ENCODE results near the gene PGAP3.
A peak's percentile ranks its signal among the peaks of the same experiment; 100 is the strongest.
"Not testable (repeated sequence)": the region's sequence is repeated elsewhere in the genome, so short reads cannot be mapped to it uniquely, and the experiment has no call there.

PGAP3 gene

DNA sequence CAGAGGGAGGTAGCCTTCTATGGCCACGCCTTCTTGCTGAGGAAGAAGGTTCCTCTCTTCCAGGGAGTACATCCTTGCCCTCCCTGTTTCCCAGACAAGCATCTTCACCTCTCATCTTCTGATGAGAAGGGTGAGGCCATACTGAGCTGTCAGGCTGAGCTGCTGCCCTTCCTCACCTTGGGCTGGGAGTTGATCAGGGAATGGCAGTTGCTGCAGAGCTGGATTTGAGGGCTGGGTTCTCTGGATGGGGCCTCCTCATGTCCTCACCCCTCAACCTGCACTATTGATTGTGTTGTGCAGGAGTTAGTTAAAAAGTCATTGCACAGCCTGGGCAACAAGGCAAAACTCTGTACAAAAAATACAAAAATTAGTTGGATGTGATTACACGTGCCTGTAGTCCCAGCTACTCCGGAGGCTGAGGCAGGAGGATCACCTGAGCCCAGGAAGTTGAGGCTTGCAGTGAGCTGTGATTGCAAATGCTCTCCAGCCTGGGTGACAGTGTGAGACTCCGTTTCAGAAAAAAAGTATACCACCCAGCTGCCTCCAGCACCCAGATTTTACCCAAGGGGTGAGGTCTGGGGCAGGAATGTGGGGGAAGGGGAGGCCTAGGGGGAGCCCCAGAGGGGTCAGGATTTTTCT lies 14.0 kb upstream of the PGAP3 start:
- Histone ChIP-seq H3K36me3 (ENCODE audit: control insufficient read depth, insufficient read depth, low read length) (peaks cover 23% of the 10 kb centered on the region), H3K9ac (ENCODE audit: low read depth, low read length) (no peak overlapping the region), H3K4me1 (ENCODE audit: control insufficient read depth, insufficient read depth, low read length) (peaks cover 66% of the 10 kb centered on the region), H3K9me3 (ENCODE audit: control insufficient read depth, insufficient read depth, low read length) (no peaks in the 10 kb centered on the region), H3K27me3 (ENCODE audit: control insufficient read depth, insufficient read depth, low read length) (no peaks in the 10 kb centered on the region), H3K27ac (ENCODE audit: low read depth, low read length) (peak overlapping the region; percentile 13), H3K4me3 (ENCODE audit: low read depth, low read length) (peak overlapping the region; percentile 80)

DNA sequence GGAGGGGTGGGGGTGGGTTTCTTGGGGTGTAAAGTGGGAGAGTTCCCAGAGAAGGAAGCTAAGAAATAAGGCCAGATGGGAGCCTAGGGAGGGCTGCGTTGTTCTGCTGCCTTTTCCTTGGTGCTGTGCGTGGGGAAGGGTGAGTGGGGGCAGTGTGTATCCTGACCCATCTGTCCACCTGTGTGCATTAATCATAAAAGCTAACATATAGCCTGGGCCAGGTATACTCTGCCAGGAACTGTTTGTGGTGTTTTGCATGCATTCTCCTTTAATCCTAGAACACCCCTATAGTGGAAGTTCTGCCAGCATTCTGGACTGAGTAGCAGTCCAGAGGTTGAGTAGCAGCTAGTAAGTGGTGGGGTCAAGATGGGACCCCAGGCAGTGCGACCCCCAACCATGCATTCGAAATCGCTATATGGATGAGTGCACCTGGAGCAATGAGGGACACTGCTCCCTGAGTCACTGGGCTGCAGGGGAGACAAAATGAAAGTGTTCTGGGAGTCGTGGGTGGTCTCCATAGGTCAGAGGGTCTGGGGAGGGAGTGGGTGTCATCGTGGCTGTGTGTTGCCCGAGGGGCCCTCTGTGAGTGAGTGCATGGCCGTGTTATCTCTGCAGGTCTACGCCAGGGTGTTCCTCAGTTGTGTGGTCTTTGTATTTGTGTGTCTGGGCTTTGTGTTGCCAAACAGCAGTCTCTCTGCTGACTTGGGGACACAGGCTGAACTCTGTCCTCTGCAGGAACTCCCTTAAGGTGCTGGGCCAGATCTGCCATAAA lies 13.3 kb upstream of the PGAP3 start:
- no peaks in the 10 kb centered on the region for H3K9me3 ChIP-seq (ENCODE audit: control insufficient read depth, insufficient read depth, low read length)
- H3K9ac ChIP-seq (ENCODE audit: low read depth, low read length) = peak overlapping the region; percentile 78
- peak overlapping the region; percentile 80 for H3K4me3 ChIP-seq (ENCODE audit: low read depth, low read length)
- H3K27ac ChIP-seq (ENCODE audit: low read depth, low read length) = peak overlapping the region; percentile 13
- H3K36me3 ChIP-seq (ENCODE audit: control insufficient read depth, insufficient read depth, low read length) = peaks cover 17% of the 10 kb centered on the region; the same call in 1 of the 2 replicates
- H3K4me1 ChIP-seq (ENCODE audit: control insufficient read depth, insufficient read depth, low read length) = peaks cover 72% of the 10 kb centered on the region
- no peaks in the 10 kb centered on the region for H3K27me3 ChIP-seq (ENCODE audit: control insufficient read depth, insufficient read depth, low read length)

DNA sequence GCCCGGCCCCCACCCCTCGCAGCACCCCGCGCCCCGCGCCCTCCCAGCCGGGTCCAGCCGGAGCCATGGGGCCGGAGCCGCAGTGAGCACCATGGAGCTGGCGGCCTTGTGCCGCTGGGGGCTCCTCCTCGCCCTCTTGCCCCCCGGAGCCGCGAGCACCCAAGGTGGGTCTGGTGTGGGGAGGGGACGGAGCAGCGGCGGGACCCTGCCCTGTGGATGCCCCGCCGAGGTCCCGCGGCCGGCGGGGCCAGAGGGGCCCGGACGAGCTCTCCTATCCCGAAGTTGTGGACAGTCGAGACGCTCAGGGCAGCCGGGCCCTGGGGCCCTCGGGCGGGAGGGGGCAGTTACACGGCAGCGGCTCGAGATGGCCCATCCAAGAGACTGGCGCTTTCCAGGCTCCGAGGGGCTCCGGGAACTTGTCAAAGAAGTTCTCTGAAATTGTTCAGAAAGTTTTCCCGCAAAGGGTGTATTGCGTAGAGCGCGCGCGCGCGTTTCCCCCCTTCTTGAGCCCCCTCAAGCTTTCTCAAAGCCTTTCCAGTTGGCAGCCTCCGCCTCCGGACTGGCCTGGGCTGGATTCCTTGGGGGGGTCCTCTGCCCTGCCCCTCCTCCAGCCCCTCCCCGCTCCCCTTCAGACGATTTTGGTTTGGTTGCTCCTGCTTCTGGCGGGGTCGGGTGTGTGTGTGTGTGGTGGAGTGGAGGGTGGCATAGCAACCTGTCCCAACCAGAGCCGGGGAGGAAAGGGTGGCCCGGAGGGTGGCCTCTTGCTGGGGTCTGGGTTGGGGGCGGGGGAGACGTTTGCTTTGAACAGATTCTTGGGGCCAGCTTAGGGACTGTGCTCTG lies 12.5 kb upstream of the PGAP3 start:
- H3K27me3 ChIP-seq (ENCODE audit: control insufficient read depth, insufficient read depth, low read length) = no peaks in the 10 kb centered on the region
- peaks cover 17% of the 10 kb centered on the region; the same call in 1 of the 2 replicates for H3K36me3 ChIP-seq (ENCODE audit: control insufficient read depth, insufficient read depth, low read length)
- H3K9ac ChIP-seq (ENCODE audit: low read depth, low read length) = peak overlapping the region; percentile 78
- H3K9me3 ChIP-seq (ENCODE audit: control insufficient read depth, insufficient read depth, low read length) = no peaks in the 10 kb centered on the region
- peak overlapping the region; percentile 88 for H3K27ac ChIP-seq (ENCODE audit: low read depth, low read length)
- peaks cover 70% of the 10 kb centered on the region for H3K4me1 ChIP-seq (ENCODE audit: control insufficient read depth, insufficient read depth, low read length)
- H3K4me3 ChIP-seq (ENCODE audit: low read depth, low read length) = peak overlapping the region; percentile 80

DNA sequence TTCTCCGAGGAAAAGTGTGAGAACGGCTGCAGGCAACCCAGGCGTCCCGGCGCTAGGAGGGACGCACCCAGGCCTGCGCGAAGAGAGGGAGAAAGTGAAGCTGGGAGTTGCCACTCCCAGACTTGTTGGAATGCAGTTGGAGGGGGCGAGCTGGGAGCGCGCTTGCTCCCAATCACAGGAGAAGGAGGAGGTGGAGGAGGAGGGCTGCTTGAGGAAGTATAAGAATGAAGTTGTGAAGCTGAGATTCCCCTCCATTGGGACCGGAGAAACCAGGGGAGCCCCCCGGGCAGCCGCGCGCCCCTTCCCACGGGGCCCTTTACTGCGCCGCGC lies 11.9 kb upstream of the PGAP3 start, which contains the start of gene ERBB2:
TSS of gene ERBB2 (plus strand) at position 247 of the 330 bp plus-strand sequence. CDS start 175 bp downstream, outside the sequence.
- peaks cover 19% of the 10 kb centered on the region; the same call in 1 of the 2 replicates for H3K36me3 ChIP-seq (ENCODE audit: control insufficient read depth, insufficient read depth, low read length)
- peak within 1 kb of the TSS; percentile 80 for H3K4me3 ChIP-seq (ENCODE audit: low read depth, low read length)
- H3K4me1 ChIP-seq (ENCODE audit: control insufficient read depth, insufficient read depth, low read length) = peaks cover 70% of the 10 kb centered on the region
- peak within 1 kb of the TSS; percentile 78 for H3K9ac ChIP-seq (ENCODE audit: low read depth, low read length)
- H3K27me3 ChIP-seq (ENCODE audit: control insufficient read depth, insufficient read depth, low read length) = no peaks in the 10 kb centered on the region
- H3K9me3 ChIP-seq (ENCODE audit: control insufficient read depth, insufficient read depth, low read length) = no peaks in the 10 kb centered on the region
- peak within 1 kb of the TSS; percentile 88 for H3K27ac ChIP-seq (ENCODE audit: low read depth, low read length)

DNA sequence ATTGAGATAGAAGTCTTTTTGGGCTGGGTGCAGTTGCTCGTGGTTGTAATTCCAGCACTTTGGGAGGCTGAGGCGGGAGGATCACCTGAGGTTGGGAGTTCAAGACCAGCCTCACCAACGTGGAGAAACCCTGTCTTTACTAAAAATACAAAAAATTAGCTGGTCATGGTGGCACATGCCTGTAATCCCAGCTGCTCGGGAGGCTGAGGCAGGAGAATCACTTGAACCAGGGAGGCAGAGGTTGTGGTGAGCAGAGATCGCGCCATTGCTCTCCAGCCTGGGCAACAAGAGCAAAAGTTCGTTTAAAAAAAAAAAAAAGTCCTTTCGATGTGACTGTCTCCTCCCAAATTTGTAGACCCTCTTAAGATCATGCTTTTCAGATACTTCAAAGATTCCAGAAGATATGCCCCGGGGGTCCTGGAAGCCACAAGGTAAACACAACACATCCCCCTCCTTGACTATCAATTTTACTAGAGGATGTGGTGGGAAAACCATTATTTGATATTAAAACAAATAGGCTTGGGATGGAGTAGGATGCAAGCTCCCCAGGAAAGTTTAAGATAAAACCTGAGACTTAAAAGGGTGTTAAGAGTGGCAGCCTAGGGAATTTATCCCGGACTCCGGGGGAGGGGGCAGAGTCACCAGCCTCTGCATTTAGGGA lies 11.4 kb upstream of the PGAP3 start:
- Histone ChIP-seq H3K4me1 (ENCODE audit: control insufficient read depth, insufficient read depth, low read length) (peaks cover 69% of the 10 kb centered on the region), H3K27ac (ENCODE audit: low read depth, low read length) (peak overlapping the region; percentile 88), H3K9ac (ENCODE audit: low read depth, low read length) (peak overlapping the region; percentile 78; the same call in 1 of the 2 replicates), H3K4me3 (ENCODE audit: low read depth, low read length) (peak overlapping the region; percentile 80), H3K36me3 (ENCODE audit: control insufficient read depth, insufficient read depth, low read length) (peaks cover 19% of the 10 kb centered on the region; the same call in 1 of the 2 replicates)
- H3K27me3 ChIP-seq (ENCODE audit: control insufficient read depth, insufficient read depth, low read length); H3K9me3 ChIP-seq (ENCODE audit: control insufficient read depth, insufficient read depth, low read length): not testable (repeated sequence)

DNA sequence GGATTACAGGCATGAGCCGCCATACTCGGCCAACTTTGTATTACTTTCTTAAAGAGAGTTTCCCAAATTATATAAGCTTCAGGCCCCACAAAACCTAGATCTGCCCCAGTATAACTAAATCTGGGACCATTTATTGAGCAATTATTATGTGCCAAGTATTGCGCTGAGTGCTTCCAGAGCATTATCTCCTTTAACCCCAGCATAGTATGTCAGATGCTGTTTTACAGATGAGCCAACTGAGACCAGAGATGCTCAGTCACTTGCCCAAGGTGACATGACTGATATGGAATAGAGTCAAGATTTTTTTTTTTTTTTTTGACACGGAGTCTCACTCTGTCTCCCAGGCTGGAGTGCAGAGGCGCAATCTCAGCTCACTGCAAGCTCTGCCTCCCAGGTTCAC lies 10.1 kb upstream of the PGAP3 start:
- H3K27ac ChIP-seq (ENCODE audit: low read depth, low read length) = no peak overlapping the region
- peaks cover 9% of the 10 kb centered on the region; the same call in 1 of the 2 replicates for H3K36me3 ChIP-seq (ENCODE audit: control insufficient read depth, insufficient read depth, low read length)
- no peak overlapping the region for H3K9ac ChIP-seq (ENCODE audit: low read depth, low read length)
- peaks cover 56% of the 10 kb centered on the region for H3K4me1 ChIP-seq (ENCODE audit: control insufficient read depth, insufficient read depth, low read length)
- H3K9me3 ChIP-seq (ENCODE audit: control insufficient read depth, insufficient read depth, low read length) = no peaks in the 10 kb centered on the region
- no peaks in the 10 kb centered on the region for H3K27me3 ChIP-seq (ENCODE audit: control insufficient read depth, insufficient read depth, low read length)
- no peak overlapping the region for H3K4me3 ChIP-seq (ENCODE audit: low read depth, low read length)

DNA sequence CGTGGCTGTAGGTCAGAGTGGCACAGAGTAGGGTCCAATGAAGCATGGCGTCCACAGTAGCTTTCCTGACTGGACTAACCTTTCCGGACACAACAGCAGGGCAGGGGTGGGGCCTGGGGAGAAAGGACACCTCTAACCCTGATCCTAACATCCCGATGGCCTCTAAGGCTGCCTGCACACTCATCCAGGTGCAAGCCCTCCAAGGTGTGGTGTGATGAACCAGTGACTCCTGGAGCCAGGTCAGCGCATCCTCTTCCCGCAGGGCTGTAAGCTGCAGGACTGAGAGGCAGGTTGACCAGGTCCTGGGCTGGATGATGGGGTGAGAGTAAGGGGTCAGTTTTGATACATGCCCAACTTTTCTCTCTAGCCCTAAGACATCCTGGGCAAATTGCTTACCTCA lies 8.9 kb upstream of the PGAP3 start:
- H3K27me3 ChIP-seq (ENCODE audit: control insufficient read depth, insufficient read depth, low read length) = no peaks in the 10 kb centered on the region
- H3K9ac ChIP-seq (ENCODE audit: low read depth, low read length) = no peak overlapping the region
- H3K27ac ChIP-seq (ENCODE audit: low read depth, low read length) = peak overlapping the region; percentile 94
- H3K4me1 ChIP-seq (ENCODE audit: control insufficient read depth, insufficient read depth, low read length) = peaks cover 44% of the 10 kb centered on the region
- no peaks in the 10 kb centered on the region for H3K9me3 ChIP-seq (ENCODE audit: control insufficient read depth, insufficient read depth, low read length)
- H3K4me3 ChIP-seq (ENCODE audit: low read depth, low read length) = no peak overlapping the region
- H3K36me3 ChIP-seq (ENCODE audit: control insufficient read depth, insufficient read depth, low read length) = 0 out of 2 replicates have a peak, but pooled peaks cover 2% of the 10 kb centered on the region

DNA sequence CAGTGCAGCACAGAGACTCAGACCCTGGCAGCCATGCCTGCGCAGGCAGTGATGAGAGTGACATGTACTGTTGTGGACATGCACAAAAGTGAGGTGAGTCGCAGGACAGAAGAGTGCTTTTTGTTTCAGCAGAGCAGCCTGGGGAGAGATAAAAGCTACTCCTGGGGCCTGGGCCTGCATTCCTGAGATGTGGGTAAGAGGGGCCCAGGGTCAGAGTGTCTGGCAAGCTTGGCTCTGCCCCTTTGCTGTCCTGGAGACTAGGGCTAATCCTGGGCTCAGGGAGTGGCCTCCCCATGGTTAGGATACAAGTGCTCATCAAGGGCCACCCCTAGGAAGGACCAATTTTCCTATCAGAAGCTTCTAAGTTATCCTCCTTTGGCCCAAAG lies 7.2 kb upstream of the PGAP3 start:
- Histone ChIP-seq H3K4me3 (ENCODE audit: low read depth, low read length) (no peak overlapping the region), H3K27ac (ENCODE audit: low read depth, low read length) (peak overlapping the region; percentile 94), H3K4me1 (ENCODE audit: control insufficient read depth, insufficient read depth, low read length) (peaks cover 48% of the 10 kb centered on the region), H3K36me3 (ENCODE audit: control insufficient read depth, insufficient read depth, low read length) (0 out of 2 replicates have a peak, but pooled peaks cover 2% of the 10 kb centered on the region), H3K27me3 (ENCODE audit: control insufficient read depth, insufficient read depth, low read length) (no peaks in the 10 kb centered on the region), H3K9ac (ENCODE audit: low read depth, low read length) (no peak overlapping the region), H3K9me3 (ENCODE audit: control insufficient read depth, insufficient read depth, low read length) (no peaks in the 10 kb centered on the region)

DNA sequence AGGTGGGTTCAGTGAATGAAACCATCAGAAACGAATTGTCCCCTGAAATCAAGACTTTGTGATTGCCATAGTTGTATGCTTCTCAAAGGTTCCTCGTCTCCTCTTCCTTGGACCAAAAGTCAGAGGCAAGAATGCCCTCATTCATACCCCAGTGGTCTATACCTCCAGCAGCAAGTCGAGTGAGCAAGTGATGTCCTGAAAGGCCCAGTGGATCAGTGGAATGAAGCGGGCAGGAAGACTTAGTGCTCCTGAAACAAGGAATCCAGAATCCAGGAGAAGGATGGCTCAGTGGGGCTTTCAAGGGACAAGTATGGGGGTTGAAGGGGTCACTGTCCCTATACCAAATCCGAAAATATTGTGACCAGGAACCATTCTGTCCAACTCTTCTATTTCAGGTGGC lies 6.7 kb upstream of the PGAP3 start:
- H3K9ac ChIP-seq (ENCODE audit: low read depth, low read length) = no peak overlapping the region
- no peaks in the 10 kb centered on the region for H3K9me3 ChIP-seq (ENCODE audit: control insufficient read depth, insufficient read depth, low read length)
- H3K27ac ChIP-seq (ENCODE audit: low read depth, low read length) = peak overlapping the region; percentile 94
- H3K4me3 ChIP-seq (ENCODE audit: low read depth, low read length) = no peak overlapping the region
- H3K36me3 ChIP-seq (ENCODE audit: control insufficient read depth, insufficient read depth, low read length) = 0 out of 2 replicates have a peak, but pooled peaks cover 2% of the 10 kb centered on the region
- no peaks in the 10 kb centered on the region for H3K27me3 ChIP-seq (ENCODE audit: control insufficient read depth, insufficient read depth, low read length)
- peaks cover 51% of the 10 kb centered on the region for H3K4me1 ChIP-seq (ENCODE audit: control insufficient read depth, insufficient read depth, low read length)

DNA sequence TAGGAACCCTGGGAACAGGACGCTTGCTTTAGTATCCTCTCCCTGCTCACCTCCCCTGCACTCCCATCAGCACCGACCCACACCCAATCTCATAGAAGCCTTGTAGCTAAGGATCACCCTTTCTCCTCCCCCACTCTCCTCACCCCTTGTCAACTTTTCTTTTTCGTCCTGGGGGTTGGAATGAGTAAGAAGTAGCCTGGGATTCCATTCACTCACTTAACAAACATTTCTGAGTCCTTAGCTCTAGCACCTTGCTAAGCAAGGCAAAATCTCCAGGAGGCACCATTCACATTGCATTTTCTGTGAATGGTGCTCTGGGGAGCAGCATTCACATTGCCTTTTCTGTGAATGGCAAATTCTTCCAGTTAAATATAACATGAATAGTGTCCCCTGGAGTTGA lies 1.1 kb upstream of the PGAP3 start:
- H3K9ac ChIP-seq (ENCODE audit: low read depth, low read length) = peak overlapping the region; percentile 81
- no peaks in the 10 kb centered on the region for H3K9me3 ChIP-seq (ENCODE audit: control insufficient read depth, insufficient read depth, low read length)
- H3K27ac ChIP-seq (ENCODE audit: low read depth, low read length) = peak overlapping the region; percentile 100
- H3K4me1 ChIP-seq (ENCODE audit: control insufficient read depth, insufficient read depth, low read length) = peaks cover 31% of the 10 kb centered on the region
- peaks cover 14% of the 10 kb centered on the region for H3K36me3 ChIP-seq (ENCODE audit: control insufficient read depth, insufficient read depth, low read length)
- H3K27me3 ChIP-seq (ENCODE audit: control insufficient read depth, insufficient read depth, low read length) = no peaks in the 10 kb centered on the region
- peak overlapping the region; percentile 92 for H3K4me3 ChIP-seq (ENCODE audit: low read depth, low read length)
